GM21447 (cell line): ENCODE results near the gene GALNT9.

Experiments
- ATAC-seq: cut with Tn5 transposase; IDR thresholded peaks from one replicate; pipeline ENCODE4 v1.9.1; 2021; ENCODE audit not compliant: unreplicated experiment

The GALNT9 gene

GRCh38 chr12:132161796-132162507 is 167.4 kb downstream of the GALNT9 start:
- ATAC-seq = no peak

DNA sequence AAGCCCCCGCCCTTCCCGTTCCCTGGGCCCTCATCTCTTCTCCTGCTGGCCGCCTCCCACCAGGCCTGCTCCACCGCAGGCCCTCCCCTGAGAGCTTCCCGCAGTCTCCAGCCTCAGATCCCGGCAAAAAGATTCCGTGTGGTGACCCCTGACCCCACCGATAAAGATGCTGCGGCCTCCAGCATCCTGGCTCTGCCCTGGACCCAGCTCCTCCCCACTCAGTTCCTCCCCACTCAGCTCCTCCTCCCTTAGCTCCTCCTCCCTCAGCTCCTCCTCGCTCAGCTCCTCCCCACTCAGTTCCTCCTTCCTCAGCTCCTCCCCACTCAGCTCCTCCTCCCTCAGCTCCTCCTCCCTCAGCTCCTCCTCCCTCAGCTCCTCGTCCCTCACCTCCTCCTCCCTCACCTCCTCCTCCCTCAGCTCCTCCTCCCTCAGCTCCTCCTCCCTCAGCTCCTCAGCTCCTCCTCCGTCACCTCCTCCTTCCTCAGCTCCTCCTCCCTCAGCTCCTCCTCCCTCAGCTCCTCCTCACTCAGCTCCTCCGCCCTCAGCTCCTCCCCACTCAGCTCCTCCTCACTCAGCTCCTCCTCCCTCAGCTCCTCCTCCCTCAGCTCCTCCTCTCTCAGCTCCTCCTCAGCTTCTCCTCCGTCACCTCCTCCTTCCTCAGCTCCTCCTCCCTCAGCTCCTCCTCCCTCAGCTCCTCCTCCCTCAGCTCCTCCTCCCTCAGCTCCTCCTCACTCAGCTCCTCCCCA is 168.2 kb downstream of the GALNT9 start:
- ATAC-seq = no peak

GRCh38 chr12:132160601-132161035 is 168.8 kb downstream of the GALNT9 start:
- no peak for ATAC-seq

GRCh38 chr12:132160016-132160415 is 169.4 kb downstream of the GALNT9 start:
- ATAC-seq = no peak

DNA sequence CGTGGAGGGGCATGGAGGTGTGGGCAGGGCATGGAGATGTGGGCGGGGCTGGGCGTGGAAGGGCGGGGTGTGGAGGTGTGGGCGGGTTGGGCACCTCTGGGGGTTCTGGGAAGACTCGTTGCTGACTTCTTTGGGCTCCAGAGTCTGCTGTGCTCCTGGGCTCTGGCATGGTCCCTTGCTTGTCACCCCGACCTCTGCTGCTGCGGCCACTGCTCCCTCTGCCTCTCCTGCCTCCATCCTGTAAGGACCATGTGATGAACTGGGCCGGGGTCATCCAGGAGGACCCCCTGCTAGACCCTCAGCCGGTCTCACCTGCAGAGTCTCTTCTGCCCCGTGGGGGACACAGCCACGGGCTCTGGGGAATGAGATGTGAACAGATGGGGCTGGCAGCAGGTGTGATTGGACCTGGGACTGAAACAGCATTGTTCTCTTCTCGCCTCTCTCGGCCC is 169.8 kb downstream of the GALNT9 start:
- ATAC-seq = no peak

DNA sequence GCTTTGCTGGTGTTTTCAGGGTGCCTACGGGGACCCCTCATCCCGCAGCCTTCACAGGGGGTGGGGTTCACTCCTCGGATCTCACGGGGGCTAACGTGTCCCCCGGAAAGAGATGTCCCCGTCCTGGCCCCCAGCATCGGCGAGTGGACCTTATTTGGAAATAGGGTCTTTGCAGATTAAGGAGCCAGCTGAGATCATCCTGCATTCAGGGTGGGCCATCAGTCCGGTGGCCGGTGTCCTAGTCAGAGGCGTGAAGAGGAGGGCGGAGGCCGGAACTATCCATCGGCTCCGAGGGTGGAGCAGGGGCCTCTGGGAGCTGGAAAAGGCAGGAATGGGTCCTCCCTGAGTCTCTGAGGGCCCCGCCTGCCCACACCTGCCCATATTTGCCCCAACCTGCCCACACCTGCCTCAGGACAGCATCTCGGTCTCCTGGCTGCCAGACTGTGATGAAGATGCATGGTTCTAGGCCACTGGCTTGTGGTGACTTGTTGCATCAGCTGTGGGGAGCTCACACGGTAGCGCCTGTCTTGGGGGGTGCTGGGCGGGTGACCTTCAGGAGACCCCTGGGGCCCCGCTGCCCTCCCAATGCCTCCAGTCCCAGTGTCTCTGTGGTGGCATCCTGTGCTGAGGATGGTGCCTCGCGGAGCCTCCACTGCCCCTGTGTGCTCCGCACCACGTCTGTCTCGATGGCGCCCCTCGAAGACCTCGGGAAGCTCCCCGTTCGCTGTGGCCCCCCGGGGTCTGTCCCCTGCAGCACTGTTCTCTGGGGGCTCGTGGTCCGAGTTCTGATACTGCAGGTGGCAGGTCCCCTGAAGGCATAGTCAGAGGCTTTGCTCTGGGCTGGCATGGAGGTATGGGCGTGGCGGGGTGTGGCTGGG is 170.5 kb downstream of the GALNT9 start:
- ATAC-seq = no peak

DNA sequence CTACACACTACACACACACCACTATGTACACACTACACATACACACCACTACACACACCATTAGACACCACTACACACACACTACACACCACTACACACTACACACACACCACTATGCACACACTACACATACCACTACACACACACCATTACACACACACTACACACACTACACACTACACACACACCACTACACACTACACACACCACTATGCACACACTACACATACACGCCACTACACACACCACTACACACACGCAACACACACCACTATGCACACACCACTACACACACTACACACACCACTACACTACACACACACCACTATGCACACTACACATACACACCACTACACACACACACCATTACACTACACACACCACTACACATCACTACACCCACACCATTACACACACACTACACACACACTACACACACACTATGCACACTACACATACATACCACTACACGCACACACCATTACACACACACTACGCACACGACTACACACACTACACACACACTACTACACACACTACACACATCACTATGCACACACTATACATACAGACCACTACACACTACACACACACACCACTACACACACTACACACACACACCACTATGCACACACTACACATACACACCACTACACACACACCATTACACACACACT is 171.5 kb downstream of the GALNT9 start:
- ATAC-seq = no peak

DNA sequence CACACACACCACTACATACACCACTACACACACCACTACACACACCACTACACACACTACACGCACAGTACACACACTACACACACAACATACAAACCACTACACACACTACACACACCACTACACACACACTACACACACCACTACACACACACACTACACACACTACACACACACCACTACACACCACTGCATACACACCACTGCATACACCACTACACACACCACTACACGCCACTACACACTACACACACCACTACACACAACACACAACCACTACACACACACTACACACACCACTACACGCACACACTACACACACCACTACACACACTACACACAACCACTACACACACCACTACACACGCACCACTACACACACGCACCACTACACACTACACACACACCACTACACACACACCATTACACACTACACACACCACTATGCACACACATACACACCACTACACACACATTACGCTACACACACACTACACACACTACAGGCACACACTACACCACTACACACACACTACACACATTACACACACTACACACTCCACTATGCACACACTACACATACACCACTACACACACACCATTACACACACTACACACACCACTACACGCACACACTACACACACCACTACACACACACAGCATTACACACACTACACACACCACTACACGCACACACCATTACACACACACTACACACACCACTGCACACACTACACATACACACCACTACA is 172.6 kb downstream of the GALNT9 start:
- no peak for ATAC-seq

DNA sequence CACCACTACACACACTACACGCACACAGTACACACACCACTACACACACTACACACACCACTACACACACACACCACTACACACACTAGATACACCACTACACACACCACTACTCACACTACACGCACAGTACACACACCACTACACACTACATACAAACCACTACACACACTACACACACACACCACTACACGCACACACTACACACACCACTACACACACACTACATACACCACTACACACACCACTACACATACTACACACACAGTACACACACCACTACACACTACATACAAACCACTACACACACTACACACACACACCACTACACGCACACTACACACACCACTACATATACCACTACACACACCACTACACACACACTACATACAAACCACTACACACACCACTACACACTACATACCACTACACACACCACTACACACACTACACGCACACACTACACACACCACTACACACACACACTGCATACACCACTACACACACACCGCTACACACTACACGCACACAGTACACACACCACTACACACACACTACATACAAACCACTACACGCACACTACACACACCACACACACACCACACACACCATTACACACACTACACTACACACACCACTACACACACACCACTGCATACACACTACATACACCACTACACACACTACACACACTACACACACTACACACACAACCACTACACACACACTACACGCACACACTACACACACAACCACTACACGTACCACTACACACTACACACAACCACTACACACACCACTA is 173.4 kb downstream of the GALNT9 start:
- ATAC-seq = no peak

DNA sequence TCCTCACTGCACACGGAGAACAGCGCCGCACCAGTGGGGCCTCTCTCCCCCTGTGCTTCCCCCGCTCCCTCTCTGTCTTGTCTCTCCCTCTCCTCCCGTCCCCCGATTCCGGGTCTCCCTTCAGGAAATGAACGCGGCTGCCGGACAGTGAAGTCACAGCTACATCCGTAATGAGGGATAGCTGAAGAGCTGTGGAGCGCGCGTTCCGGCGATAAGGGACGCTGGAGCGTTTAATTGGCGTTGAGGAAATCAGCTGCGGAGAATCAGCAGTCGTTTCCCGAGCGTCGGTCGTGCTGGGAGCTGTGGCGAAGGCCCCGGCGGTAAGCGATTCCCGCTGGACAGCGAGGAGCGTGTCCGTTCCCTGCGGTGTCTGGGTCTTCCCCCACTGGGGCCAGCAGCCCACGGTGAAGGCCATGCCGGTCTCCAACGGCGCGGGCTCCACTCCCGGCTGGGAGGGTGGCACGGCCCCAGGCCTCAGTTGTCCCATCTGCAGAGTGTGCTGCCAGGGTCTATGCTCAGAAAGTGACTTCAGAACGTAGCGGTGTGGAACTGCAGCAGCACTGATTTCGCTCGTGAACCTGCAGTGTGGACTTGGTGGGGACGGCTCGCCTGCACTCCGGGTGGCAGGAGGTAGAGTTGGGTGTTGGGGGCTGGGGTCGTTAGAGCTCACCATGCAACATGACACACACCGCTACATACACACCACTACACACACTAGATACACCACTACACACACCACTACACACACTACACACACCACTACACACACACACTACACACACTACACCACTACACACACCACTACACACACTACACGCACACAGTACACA is 174.2 kb downstream of the GALNT9 start:
- ATAC-seq = no peak

GRCh38 chr12:132154341-132154761 is 175.0 kb downstream of the GALNT9 start:
- no peak for ATAC-seq

GRCh38 chr12:132153501-132154340 is 175.7 kb downstream of the GALNT9 start:
- no peak for ATAC-seq

DNA sequence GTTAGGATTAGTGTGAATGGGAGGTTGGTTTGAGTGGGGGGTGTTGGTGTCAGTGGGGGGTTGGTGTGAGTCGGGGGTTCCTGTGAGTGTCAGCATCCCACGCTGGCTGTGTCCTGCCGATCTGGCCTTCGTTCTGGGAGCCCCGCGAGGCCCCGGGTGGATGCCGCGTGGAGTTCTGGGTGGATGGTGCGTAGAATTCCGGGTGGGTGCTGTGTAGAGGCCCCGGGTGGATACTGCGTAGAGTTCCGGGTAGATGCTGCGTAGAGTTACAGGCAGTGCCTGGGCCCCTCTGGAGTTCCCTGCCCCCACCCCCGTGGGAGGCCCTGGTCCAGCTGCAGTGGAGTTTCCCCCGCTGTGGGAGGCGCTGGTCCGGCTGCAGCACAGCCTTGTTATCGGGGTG is 176.4 kb downstream of the GALNT9 start:
- ATAC-seq = no peak

GRCh38 chr12:132152411-132152821 is 177.0 kb downstream of the GALNT9 start:
- no peak for ATAC-seq

DNA sequence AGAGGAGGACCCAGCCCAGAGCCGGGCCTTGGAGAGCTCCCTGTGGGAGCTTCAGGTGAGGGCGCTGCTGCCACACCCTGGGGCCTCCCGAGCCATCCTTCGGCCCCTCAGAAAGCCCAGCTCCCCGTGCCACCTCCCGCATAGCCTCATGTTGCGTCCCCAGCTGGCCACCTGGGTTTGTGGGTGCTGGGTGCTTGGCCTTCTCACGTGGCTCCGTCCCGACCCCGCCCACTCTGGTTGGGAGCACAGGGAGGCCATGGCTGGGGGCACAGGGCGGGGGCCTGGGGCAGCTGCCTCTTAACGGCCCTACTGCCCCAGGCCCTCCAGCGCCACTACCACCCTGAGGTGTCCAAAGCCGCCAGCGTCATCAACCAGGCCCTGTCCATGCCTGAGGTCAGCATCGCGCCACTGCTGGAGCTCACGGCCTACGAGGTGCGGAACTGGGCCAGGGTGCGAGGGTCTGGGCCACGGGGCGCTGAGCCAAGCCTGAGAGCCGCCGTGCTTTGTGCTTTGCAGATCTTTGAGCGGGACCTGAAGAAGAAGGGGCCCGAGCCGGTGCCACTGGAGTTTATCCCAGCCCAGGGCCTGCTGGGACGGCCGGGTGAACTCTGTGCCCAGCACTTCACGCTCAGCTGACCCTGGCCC is 177.5 kb downstream of the GALNT9 start:
- ATAC-seq = no peak

DNA sequence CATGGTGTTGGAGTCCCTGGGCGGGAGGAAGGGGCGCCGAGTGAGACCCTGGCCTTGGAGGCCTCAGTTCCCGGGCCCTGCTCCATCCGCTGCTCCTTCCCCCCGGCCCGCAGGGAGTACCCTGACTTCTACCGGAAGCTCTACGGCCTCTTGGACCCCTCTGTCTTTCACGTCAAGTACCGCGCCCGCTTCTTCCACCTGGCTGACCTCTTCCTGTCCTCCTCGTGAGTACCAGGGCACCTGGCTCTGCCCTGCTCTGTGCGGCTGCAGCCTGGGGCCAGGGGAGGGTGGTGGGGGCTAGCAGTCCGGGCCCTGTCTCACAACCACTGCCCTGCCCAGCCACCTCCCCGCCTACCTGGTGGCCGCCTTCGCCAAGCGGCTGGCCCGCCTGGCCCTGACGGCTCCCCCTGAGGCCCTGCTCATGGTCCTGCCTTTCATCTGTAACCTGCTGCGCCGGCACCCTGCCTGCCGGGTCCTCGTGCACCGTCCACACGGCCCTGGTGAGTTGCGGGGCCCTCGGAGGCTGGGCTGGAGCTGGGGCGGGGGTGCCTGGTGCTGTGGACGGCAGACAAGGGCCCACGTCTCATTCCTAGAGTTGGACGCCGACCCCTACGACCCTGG is 178.1 kb downstream of the GALNT9 start:
- ATAC-seq = no peak

DNA sequence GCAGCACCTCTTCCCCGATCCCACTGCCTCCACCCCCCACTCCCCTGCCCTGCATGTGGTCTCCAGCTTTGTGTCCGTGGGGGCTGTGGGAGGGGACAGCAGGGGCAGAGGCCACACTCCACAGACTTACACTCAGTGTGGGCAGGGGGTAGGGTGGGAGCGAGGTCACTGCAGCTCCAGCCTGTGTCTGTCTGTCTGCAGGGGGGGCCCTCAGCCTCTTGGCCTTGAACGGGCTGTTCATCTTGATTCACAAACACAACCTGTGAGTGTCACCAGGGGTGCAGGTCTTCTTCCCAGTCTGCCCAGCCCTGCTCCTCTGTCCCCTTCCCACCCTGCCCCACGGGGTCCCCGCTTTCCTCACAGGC is 178.6 kb downstream of the GALNT9 start:
- no peak for ATAC-seq
